Effector CD8-positive, alpha-beta T cell (primary cell): ENCODE data around the gene ACTL9.

Experiments used
- DNase-seq: peaks from one replicate; lab custom pipeline; 2025; lab: John Stamatoyannopoulos, UW

The ACTL9 gene

DNA sequence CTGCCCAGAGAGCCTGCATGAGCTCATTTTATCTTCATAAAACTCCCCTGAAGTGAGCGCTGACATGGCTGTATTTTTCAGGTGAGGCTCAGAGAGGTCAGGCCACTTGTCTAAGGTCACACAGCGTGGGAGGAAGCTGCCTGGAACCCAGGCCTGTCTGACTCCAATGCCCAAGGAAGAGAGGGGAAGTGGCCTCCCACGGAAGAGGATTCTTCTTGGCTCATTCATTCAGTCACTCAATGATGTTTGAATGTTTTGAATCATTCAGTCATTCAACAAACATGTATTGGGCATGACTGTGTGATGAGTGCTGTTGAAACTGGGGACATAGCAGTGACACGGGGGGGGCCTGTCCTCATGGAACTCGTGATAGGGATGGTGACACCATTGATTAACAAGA is 12.0 kb downstream of the ACTL9 start:
- no peak for DNase-seq

DNA sequence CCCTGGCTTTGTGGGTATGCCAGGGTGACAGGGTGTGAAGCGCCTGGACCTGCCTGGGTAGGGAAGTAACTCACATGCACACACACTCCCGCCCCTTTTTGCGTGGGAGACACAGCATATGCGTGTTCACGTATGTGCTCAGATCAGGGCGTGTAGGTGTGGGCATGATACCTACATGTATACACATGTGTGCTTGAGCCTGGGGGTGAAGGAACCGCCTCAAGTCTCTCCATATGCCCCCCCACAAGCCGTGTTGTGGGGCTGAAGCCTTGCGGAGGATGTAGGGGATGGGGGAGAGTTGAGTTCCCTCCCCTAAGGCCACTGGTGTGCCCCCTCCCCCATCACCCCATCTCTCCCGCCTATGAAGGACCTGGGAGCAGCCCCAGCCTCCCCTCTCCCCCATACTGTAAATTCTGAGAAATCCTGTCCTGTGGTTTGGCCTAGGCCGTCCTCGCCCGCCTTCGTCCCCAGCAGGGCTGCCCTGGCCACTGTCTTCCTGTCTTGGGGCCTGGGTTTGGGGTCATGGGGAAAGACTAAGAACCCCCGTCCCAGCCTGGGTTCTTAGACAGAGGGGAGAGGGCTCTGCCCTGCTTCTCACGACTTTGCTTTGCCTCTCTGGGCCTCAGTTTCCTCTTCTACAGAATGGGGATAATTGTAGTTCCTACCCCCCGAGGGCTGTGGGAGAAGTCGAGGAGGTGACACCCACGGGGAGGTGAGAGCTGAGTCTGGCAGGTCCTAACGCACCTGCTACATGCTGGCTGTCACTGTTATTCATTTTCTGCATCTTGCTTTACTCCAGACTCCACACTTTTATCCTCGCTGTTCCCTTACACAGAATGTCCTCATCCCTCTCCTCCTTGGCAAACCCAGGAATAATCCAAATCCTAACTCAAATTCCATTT is 14.3 kb downstream of the ACTL9 start:
- no peak for DNase-seq

DNA sequence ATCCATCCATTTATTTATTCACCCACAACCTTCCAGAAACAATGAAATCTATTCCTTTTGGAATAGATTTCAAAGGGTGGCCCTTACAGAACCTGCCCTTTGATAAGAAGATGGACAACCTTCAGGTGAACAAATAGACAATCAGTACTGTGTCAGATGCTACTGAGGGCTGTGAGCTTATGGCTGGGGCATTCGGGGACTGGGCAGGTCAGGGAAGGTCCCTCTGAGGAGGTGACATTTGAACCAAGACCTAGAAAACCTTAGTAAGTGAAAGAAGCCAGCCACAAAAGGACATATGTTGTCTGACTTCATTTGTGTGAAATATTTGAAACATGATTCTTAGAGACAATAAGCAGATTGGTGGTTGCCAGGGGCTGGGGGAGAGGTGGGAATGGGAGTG is 15.7 kb downstream of the ACTL9 start:
- DNase-seq, result no peak

DNA sequence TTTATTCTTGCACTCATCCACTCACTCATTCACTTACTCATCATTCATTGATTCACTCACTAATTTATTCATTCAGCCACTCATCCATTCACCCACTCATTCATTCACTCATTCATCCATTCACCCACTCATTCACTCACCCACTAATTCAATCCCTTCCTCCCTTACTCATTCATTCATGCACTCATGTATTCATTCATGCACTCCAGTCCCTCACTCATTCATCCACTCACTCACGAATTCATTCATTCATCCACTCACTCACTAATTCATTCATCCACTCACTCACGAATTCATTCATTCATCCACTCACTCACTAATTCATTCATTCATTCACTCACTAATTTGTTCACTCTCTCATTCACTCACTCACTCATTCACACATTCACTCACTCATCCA is 16.1 kb downstream of the ACTL9 start:
- DNase-seq, result no peak

DNA sequence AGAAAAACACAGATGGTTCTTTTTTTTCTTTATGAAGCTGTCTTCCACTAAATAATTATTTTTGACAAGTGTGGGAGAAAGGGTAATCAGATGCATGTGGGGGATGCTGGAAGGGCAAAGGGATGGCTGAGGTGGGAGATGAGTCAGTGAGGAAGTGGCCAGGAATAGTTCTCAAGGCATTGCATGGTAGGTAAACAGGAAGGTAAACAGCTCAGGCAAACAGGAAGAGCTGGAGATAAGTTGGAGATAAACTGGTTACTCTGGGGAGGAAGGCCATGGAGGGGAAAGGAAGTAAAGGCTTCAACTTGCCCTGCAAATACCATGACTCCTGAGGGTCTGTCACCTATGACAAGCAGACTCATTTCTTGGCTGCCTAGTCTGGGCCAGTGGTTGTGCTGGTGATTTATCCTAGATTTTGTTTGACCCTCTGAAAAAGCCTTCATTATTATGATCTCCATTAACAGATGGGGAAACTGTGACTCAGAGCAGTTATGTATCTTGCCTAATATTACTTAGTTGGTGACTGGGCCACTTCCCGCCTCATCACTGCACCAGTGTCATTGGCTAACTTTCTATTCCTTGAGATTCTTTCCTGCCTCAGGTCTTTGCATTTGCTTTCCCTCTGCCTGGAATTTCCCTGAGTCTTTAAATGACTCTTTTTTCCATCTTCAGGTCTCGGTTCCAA is 17.1 kb downstream of the ACTL9 start:
- DNase-seq, result no peak

DNA sequence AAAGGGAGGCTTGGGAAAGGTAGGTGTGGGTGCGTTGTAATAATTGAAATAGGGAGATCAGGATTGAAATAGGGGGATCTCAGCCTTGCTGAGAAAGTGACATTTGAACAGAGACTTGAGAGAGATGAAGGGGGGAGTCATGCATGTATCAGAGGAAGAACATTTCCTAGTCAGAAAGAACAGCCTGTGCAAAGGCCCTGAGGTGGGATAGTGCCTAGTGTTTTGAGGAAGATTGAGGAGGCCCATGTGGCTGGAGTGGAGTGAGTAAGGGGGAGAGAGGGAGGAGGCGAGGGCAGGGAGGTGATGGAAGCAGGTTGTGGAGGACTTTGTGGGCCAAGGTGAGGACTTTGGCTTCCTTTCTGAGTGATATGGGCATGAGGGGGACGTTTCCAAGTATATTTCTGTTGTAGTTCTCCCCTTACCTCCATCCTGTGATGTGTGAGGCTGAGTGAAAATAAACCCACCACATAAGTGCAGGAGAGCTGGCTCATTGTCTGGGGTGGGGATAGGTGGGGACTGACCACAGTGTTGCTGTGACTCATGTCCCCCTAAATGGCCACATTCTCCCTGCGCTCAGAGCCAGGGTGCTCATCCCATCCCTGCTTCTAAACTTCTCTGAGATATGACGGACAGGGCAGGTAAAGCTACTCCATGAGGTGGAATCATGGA is 17.8 kb downstream of the ACTL9 start:
- no peak for DNase-seq

DNA sequence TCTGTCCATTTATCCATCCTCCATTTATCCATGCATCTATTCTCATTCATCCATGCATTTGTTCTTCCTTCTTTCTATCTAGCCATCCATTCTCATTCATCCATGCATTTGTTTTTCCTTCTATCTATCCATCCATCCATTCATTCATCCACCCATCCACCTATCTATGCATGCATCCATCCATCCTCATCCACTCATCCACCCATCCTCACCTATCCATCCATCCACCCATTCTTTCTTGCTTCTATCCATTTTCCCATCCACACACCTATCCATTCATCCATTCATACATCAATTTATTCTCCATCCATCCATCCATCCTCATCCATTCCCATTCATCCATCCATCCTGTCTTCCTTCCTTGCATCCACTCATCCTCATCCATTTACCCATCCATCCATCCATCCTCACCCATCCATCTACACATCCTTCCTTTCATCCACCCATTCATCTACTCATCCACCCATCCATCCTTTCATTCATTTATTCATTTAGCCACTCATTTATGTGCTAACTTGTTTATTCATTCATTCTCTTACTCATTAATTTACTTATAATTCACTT is 20.3 kb downstream of the ACTL9 start:
- DNase-seq, result no peak

DNA sequence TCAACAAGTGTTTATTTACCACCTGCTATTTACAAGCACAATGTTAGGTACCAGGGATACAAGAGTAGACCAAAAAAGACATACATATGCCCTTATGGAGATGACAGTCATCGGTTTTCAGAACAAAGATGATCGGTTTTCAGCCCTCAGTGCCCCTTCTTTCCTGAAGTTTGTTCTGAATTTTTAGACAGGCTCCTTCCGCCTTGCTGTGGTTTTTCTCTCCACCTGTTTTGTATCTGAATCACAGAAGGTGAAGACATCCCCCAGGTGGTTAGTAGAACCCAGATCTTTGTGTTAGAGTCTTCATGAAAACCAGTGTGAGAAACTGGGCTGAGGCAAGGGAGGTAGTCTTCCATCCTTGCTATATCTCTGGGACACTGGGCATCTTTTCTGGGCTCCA is 23.5 kb downstream of the ACTL9 start:
- no peak for DNase-seq

DNA sequence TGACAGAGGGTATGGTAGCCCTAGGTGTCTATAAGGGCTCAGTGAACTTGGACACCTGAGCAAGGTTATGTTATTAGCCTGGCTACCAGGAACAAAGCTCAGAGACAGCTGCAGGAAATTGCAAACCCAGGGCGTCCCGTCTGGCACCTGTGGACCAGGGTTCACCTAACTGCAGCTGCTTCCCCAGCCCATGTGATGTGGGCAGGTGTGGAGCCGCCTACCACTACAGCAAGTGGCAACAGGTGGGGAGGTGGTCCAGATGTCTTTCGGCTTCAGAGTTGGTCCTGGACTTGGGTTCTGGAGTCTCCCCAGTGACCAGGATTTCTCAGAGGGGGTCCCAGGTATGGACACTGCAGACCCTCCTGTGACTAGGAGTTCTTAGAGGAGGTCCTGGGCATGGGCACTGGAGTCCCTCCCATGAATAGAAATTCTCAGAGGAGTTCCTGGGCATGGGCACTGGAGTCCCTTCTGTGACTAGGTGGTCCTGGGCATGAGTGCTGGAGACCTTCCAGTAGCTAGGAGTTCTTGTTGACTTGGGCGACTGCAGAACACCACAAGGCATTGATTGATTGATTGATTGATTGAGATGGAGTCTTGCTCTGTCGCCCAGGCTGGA is 25.2 kb downstream of the ACTL9 start:
- no peak for DNase-seq

DNA sequence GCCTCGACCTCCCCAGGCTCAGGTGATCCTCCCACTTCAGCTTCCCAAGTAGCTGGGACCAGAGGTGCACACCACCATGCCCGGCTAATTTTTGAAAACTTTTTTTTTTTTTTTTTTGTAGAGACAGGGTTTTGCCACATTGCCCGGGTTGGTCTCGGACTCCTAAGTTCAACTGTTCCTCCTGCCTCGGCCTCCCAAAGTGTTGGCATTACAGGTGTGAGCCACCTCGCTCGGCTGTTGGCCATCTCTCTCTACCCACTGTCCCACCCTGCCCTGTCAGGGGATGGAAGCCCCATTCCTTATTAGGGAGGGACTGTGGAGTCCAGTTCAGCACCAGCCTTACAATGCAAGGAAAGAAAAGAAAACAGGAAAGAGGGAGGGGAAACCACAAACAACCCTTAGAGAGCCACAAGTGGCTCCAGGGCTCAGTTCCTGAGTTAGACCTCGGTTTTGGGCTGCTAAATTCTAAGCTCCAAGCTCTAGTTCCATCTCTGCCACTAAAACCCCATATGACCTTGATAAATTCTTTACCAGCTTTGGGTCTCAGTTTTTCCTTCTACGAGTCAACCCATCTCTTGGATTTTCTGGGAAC is 31.7 kb downstream of the ACTL9 start:
- DNase-seq, result no peak

DNA sequence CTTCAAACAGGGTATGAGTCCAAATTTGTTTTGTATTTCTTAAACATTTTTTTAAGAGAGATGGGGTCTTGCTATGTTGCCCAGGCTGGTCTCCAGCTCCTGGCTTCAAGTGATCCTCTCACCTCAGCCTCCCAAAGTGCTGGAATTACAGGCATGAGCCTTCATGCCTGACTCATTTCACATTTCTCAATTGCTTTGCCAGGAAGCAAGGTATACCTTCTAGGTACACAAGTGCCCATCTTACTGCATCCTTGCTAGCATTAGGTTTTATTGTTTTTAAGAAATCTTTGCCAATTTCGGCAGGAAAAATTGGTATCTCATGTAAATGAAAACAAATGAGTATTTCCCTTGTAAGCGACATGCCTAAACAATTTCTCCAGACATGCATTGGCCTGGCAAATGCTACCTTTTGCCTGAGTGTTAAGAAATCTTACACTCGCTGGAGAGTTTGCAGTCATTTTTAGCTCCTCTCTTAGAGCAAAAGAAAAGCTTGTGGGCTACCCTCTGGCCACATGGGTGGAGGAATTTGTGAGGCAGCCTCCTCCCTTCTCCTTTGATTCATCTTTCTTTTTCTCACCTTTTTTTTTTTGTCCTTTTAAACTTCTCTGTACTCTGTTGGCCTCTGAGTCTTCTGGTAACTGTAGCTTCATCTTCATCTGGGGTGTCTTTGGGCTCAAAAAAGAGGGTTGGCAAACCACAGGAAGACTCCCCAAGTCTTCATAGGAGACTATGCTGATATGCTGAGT is 33.0 kb downstream of the ACTL9 start:
- DNase-seq, result no peak

DNA sequence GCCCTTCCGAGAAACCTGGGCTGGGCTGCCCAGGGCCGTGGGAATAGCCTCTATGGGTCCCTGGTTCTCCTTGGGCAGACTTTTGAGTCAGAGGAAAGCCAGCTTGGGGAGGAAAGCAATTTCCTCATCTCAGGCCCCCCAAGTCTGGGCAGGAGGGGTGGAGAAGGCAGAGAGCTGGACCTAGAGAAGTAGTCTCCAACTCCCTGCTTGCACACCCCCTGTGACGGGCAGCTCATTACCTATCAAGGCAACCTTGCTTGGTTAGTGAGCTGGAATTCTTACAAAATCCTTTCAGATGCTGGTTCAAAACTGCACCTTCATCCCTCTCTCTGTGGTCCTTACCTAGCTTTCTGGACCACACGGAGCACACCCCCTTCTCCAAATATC is 33.9 kb downstream of the ACTL9 start:
- DNase-seq, result no peak

DNA sequence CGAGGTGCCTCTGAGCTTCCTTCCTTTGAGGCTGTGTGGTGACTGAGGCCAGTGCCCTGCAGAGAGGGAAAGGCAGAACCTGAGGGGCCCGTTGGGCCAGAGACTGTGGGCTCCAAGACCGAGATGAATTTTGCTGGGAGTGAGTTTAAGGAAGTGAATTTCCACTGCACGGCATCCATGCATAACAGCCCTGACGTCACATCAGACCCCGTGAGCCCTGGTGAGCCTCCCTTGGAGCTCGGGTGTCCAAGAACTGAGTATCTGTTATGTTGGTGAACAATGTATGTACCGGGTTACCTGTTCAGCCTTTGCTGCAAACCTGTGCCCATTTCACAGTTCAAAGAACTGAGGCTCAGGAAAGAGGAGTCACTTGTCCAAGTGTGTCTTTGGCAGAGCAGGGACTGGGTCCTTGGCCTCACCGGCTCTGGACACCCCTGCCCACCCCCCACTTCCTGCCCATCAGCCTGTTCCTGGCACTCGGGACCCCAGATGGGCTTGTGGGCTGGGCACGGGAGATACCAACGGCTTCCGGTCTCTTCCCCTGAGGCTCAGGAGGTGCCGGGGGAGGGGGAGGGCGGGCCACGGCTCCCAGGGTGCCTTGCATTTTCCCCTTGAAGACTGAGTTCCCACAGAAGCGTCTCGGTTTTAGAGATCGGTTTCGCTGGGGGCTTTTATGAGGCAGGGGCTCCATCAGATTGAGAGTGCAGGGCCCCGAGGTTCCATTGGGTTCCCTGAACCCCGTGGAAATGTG is 34.5 kb downstream of the ACTL9 start:
- peak; percentile 5 for DNase-seq

DNA sequence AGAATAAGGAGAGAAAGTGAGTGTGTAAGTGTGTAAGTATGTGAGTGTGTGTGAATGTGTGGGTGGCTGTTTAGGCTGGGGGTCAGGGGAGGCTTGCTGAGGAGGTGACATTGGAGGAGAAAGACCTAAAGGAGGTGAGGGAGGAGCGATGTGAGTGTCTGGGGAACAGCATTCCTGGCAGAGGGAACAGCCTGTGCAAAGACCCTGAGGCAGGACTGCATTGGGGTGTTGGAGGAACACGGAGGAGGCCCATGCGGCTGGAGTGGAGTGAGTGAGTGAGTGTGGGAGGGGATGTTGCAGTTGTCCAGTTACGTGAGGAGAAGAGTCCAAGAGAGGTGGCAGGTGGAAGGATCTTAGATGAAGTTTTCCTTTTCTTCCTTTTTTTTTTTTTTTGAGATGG is 36.3 kb downstream of the ACTL9 start:
- DNase-seq, result no peak

DNA sequence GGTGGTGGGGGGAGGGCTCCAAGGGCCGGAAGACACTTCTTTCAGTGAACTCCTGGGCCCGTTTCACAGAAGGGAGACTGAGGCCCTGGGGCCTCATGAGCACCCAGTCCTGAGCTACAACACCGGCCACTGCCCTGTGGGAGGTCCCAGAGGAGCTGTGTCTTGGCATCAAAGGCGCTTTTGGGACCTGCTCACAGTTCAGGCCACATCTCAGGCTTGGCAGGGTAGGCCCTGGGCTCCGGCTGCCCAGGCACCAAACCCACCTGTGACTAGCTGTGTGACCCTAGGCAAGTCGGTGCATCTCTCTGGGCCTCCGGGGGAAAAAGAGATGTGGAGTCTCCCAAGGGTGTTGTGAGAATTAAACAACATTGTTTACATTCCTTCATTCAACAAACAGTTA is 38.7 kb downstream of the ACTL9 start:
- DNase-seq, result no peak

DNA sequence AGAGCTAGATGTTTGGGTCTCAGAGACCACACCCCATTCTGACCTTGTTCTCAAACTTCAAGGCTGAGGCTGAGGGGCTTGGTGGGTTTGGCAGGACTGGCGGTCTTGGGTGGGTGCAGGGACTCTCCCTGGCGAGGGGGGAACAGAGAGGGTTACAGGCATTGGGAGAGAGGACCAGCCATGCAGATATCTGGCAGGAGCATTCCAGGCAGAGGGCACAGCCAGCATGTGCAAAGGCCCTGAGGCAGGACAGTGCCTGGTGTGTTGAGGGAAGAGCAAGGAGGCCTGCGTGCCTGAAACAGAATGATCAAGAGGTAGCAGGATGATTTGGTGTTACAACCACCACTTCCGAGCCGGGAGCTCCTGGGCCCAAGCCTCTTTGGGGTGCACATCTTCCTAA is 40.7 kb downstream of the ACTL9 start:
- DNase-seq, result no peak

DNA sequence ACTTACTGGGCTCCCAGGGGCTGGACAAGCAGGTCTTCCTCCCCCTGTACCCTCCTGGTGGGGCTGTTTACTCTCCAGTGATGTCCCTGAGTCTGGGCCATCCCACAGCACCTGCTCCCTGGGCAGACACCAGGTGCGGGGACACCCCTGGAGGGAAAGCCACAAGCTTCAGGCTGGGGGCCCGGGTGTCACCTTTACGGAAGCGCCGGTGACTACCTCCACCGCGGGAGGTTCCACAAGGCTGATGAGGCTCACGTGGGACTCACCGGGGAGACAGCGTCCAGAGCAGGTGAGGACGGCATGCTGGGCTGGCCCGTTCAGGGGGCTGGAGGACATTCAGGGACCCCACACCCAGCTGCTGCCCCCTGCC is 43.3 kb downstream of the ACTL9 start:
- peak; percentile 7 for DNase-seq

DNA sequence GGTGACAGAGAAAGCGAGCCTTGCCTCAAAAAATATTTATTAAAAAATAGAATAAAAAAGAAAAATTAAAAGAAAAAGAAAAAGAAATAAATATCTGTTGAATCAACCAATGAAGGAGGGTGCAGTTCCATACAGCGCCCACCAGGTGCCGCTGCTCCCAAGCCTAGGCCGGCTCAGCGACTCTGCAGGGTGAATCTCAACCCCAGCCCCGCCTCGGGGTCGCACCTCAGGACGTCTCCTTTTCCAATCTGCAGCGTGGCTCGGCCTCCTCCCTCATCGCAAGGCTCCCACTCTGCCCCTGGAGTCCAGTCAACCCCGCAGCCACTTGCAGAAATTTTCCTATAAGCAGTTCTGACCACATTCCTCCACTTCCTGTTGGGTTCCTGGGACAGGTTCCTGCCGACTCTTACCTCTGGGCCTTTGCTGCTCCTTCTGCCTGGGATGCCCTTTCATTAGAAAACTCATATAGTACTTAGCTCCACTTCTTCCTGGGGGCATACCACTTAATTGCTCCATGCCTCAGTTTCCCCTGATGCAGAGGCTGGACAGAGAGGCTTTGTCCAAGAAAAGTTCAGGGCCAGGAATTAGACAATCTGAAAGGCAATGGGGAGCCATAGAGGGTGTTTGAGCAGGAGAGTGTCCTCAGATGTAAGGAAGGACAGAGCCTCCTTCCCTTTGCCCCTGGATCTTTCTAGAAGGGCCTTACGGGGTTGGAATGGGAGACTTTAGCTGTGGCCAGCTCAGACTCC is 43.8 kb downstream of the ACTL9 start:
- peak; percentile 51 for DNase-seq

DNA sequence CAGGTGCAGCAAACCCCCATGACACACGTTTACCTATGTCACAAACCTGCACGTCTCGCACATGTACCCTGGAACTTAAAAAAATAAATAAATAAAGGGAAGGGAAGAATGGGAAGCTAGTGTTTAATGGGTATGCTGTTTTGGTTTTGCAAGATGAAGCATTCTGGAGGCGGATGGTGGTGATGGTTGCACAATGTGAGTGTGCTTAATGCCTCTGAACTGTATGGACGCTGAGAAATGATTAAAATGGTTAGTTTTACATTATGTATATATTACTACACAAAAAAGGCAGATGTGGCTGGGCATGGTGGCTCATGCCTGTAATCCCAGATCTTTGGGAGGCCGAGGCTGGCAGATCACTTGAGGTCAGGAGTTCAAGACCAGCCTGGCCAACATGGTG is 50.4 kb downstream of the ACTL9 start:
- DNase-seq, result no peak
